ENCODE data around the gene MSANTD7. TPM values are rescaled to one million over a fixed set of nuclear protein-coding genes. Genes with fewer than 3 reads are reported as not detected.

Gene MSANTD7
- total RNA-seq, 2 experiments from 2014 or later, result 26.2 to 26.9 TPM

- Mint-ChIP-seq H3K27ac (no peak overlapping the region), H3K9me3 (no peaks in the 10 kb centered on the region), H3K27me3 (no peaks in the 10 kb centered on the region), H3K4me3 (no peak overlapping the region), H3K4me1 (ENCODE audit: low read depth) (peaks cover 30% of the 10 kb centered on the region), H3K36me3 (ENCODE audit: low read depth) (peaks cover 72% of the 10 kb centered on the region)
- peaks cover 9% of the 10 kb centered on the region for H3K4me1 ChIP-seq (ENCODE audit: insufficient read depth, low read length)
- no peaks in the 10 kb centered on the region for H3K27me3 ChIP-seq (ENCODE audit: control insufficient read depth in 1 of 2, insufficient read depth in 2 of 2, low read length in 2 of 2)
- TF ChIP-seq, protein P1, sequence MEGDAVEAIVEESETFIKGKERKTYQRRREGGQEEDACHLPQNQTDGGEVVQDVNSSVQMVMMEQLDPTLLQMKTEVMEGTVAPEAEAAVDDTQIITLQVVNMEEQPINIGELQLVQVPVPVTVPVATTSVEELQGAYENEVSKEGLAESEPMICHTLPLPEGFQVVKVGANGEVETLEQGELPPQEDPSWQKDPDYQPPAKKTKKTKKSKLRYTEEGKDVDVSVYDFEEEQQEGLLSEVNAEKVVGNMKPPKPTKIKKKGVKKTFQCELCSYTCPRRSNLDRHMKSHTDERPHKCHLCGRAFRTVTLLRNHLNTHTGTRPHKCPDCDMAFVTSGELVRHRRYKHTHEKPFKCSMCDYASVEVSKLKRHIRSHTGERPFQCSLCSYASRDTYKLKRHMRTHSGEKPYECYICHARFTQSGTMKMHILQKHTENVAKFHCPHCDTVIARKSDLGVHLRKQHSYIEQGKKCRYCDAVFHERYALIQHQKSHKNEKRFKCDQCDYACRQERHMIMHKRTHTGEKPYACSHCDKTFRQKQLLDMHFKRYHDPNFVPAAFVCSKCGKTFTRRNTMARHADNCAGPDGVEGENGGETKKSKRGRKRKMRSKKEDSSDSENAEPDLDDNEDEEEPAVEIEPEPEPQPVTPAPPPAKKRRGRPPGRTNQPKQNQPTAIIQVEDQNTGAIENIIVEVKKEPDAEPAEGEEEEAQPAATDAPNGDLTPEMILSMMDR (IDR thresholded peaks at IDR 0.05), result no peak
- DNase-seq (no peak), ATAC-seq (ENCODE audit: poor library complexity) (no peak)
- intact Hi-C loops (cut with DNase I, micrococcal nuclease), result no loop called here
- H3K36me3 ChIP-seq (ENCODE audit: insufficient read depth, low read length), result peaks cover 62% of the 10 kb centered on the region
- H3K27ac ChIP-seq (ENCODE audit: low read depth in 1 of 2, low read length in 2 of 2), result no peak overlapping the region
- H3K9me3 ChIP-seq (ENCODE audit: control insufficient read depth in 1 of 2, insufficient read depth in 1 of 2, low read length in 2 of 2), result no peaks in the 10 kb centered on the region
- ChIA-PET CTCF (interaction anchor here (1.3 kb wide), 1 partner anchor 279 kb away, joined by 3 read pairs; no protein-coding TSS in a partner anchor), POLR2A (no interaction called here)
- H3K4me3 ChIP-seq (ENCODE audit: low read length), result no peak overlapping the region
These were observed 5.4 kb downstream of the MSANTD7 start for GRCh38 chr10:14843327-14843988.

- Mint-ChIP-seq H3K36me3 (ENCODE audit: low read depth) (peaks cover 82% of the 10 kb centered on the region), H3K4me1 (ENCODE audit: low read depth) (peaks cover 18% of the 10 kb centered on the region), H3K27ac (no peak overlapping the region), H3K9me3 (no peaks in the 10 kb centered on the region), H3K4me3 (no peak overlapping the region), H3K27me3 (no peaks in the 10 kb centered on the region)
- Histone ChIP-seq H3K4me1 (ENCODE audit: insufficient read depth, low read length) (no peaks in the 10 kb centered on the region), H3K36me3 (ENCODE audit: insufficient read depth, low read length) (peaks cover 73% of the 10 kb centered on the region), H3K27me3 (ENCODE audit: control insufficient read depth in 1 of 2, insufficient read depth in 2 of 2, low read length in 2 of 2) (no peaks in the 10 kb centered on the region), H3K27ac (ENCODE audit: low read depth in 1 of 2, low read length in 2 of 2) (no peak overlapping the region), H3K4me3 (ENCODE audit: low read length) (no peak overlapping the region), H3K9me3 (ENCODE audit: control insufficient read depth in 1 of 2, insufficient read depth in 1 of 2, low read length in 2 of 2) (no peaks in the 10 kb centered on the region)
- ChIA-PET POLR2A (interaction anchor here (0.9 kb wide), 1 partner anchor 33 kb away, joined by 3 read pairs; the partner anchor contains the start of gene SUV39H2), CTCF (interaction anchor here (0.7 to 0.9 kb wide), 2 partner anchors 525 to 619 kb away, joined by 3 read pairs; no protein-coding TSS in a partner anchor)
- TF ChIP-seq, protein P1 (IDR thresholded peaks at IDR 0.05), result no peak
- no peak for DNase-seq
- intact Hi-C loops (cut with DNase I, micrococcal nuclease), result no loop called here
- no peak for ATAC-seq (ENCODE audit: poor library complexity)
These were observed 6.8 kb downstream of the MSANTD7 start for GRCh38 chr10:14844948-14845347.

DNA sequence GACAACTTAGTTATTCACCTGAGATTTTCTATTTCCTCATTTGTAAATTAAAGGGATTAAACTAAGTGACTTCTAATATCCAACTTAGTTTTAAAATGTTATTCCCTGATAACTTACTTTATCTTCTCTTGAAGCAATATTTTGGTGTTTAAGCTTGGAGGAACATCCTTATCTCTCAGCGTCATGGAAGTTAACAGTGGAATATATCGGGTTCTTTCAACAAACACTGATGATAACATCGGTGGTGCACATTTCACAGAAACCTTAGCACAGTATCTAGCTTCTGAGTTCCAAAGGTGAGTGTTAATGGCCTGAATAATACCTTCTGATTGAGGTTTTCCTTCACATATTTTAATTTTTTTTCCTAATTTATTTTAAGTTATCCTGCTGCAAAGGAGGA lies 14.1 kb downstream of the MSANTD7 start:
- TF ChIP-seq, protein P1 (IDR thresholded peaks at IDR 0.05), result no peak
- H3K9me3 ChIP-seq (ENCODE audit: control insufficient read depth in 1 of 2, insufficient read depth in 1 of 2, low read length in 2 of 2), result no peaks in the 10 kb centered on the region
- H3K4me3 Mint-ChIP-seq, result no peak overlapping the region
- no peak overlapping the region for H3K27ac Mint-ChIP-seq
- H3K27me3 ChIP-seq (ENCODE audit: control insufficient read depth in 1 of 2, insufficient read depth in 2 of 2, low read length in 2 of 2), result no peaks in the 10 kb centered on the region
- ATAC-seq (ENCODE audit: poor library complexity) (no peak), DNase-seq (no peak)
- no peaks in the 10 kb centered on the region for H3K4me1 ChIP-seq (ENCODE audit: insufficient read depth, low read length)
- no peak overlapping the region for H3K4me3 ChIP-seq (ENCODE audit: low read length)
- H3K27me3 Mint-ChIP-seq, result no peaks in the 10 kb centered on the region
- H3K4me1 Mint-ChIP-seq (ENCODE audit: low read depth), result no peaks in the 10 kb centered on the region
- intact Hi-C loops (cut with DNase I, micrococcal nuclease), result no loop called here
- H3K36me3 ChIP-seq (ENCODE audit: insufficient read depth, low read length), result peaks cover 54% of the 10 kb centered on the region
- H3K9me3 Mint-ChIP-seq, result no peaks in the 10 kb centered on the region
- no peak overlapping the region for H3K27ac ChIP-seq (ENCODE audit: low read depth in 1 of 2, low read length in 2 of 2)
- POLR2A ChIA-PET, result interaction anchor here (0.6 to 1.1 kb wide), 2 partner anchors 14 to 28 kb away, joined by 3 to 4 read pairs; partner anchors contain the start of genes CDNF, HSPA14 and MSANTD7
- CTCF ChIA-PET, result no interaction called here
- H3K36me3 Mint-ChIP-seq (ENCODE audit: low read depth), result peaks cover 89% of the 10 kb centered on the region

Data from CD4-positive, alpha-beta T cell (primary cell).